H1 (cell line): ENCODE data around the gene LAIR1. TPM values are rescaled to one million over a fixed set of nuclear protein-coding genes. Genes with fewer than 3 reads are reported as not detected.

ENCODE experiments used
- CTCF ChIA-PET: fragments of 300-600 bp; sonication (Branson Sonifier 250); formaldehyde crosslinking; loops from one replicate; lab custom pipeline; 2021; ENCODE audit not compliant: partially characterized antibody; lab: Charles Lee
- POLR2A ChIA-PET: fragments of 300-600 bp; sonication (Branson Sonifier 250); formaldehyde crosslinking; loops from one replicate; lab custom pipeline; 2021; ENCODE audit warnings: inconsistent platforms; ENCODE audit not compliant: partially characterized antibody; lab: Charles Lee
- DNase-seq, 2 experiments: peaks; one replicate each; pipeline versions ENCODE4 v3.0.0 to v3.0.0-alpha.2; 2010 to 2022; ENCODE audit warnings: low spot score in 2 of 2, low read depth in 1 of 2, mixed read lengths in 1 of 2
- FAIRE-seq: peaks from 2 replicates; lab custom pipeline; 2011; peaks lifted over from hg19 to GRCh38; lab: Jason Lieb, UNC
- H2AFZ ChIP-seq: 2 replicates; pipeline ENCODE4 v1.8.1; 2012; ENCODE audit warnings: low read length, inconsistent platforms
- H2AK5ac ChIP-seq: 2 replicates; pipeline ENCODE4 v1.6.1; 2013; ENCODE audit warnings: low read depth, low read length
- H2BK120ac ChIP-seq: replicated peaks from 2 replicates; pipeline ENCODE3; 2013; ENCODE audit warnings: low read depth, low read length, inconsistent platforms
- H2BK12ac ChIP-seq: 2 replicates; pipeline ENCODE4 v1.6.1; 2013; ENCODE audit warnings: low read depth, low read length
- H2BK15ac ChIP-seq: 2 replicates; pipeline ENCODE4 v1.6.1; 2013; ENCODE audit warnings: low read length
- H2BK20ac ChIP-seq: 2 replicates; pipeline ENCODE4 v1.6.1; 2013; ENCODE audit warnings: low read length
- H2BK5ac ChIP-seq: 2 replicates; pipeline ENCODE4 v1.6.1; 2013; ENCODE audit warnings: low read depth, low read length
- H3K14ac ChIP-seq: 2 replicates; pipeline ENCODE4 v1.6.1; 2013; ENCODE audit warnings: inconsistent platforms; ENCODE audit not compliant: insufficient read length
- H3K18ac ChIP-seq: 2 replicates; pipeline ENCODE4 v1.6.1; 2013; ENCODE audit warnings: low read length; ENCODE audit errors: extremely low read depth
- H3K23ac ChIP-seq: 2 replicates; pipeline ENCODE4 v1.6.1; 2013; ENCODE audit warnings: inconsistent platforms; ENCODE audit not compliant: insufficient read length
- H3K23me2 ChIP-seq: 2 replicates; pipeline ENCODE4 v1.6.1; 2013; ENCODE audit warnings: low read depth, low read length
- H3K27ac ChIP-seq: 2 replicates; pipeline ENCODE4 v1.6.1; 2011; ENCODE audit warnings: low read depth, low read length, inconsistent platforms
- H3K27me3 ChIP-seq, 4 experiments: replicated peaks in 1 of 4; 1 replicate in 1 of 4; 2 replicates in 3 of 4; pipeline versions ENCODE4 v1.6.1 to v1.8.1; 2011 to 2013; ENCODE audit warnings: low read length in 3 of 4, mild to moderate bottlenecking in 3 of 4, inconsistent platforms in 2 of 4, mixed read lengths in 2 of 4, moderate library complexity in 1 of 4; ENCODE audit not compliant: control insufficient read depth in 3 of 4, insufficient read depth in 3 of 4; ENCODE audit errors: extremely low read depth in 1 of 4
- H3K36me3 ChIP-seq, 4 experiments: 2 replicates each; pipeline versions ENCODE4 v1.6.1 to v1.8.1; 2011 to 2013; ENCODE audit warnings: mild to moderate bottlenecking in 4 of 4, low read length in 3 of 4, moderate library complexity in 2 of 4, control low read depth in 1 of 4, inconsistent platforms in 1 of 4; ENCODE audit not compliant: insufficient read depth in 4 of 4, control insufficient read depth in 2 of 4
- H3K4ac ChIP-seq: replicated peaks from 2 replicates; pipeline ENCODE3; 2013; ENCODE audit warnings: low read length, low read depth, mixed read lengths, inconsistent platforms; ENCODE audit not compliant: insufficient read length
- H3K4me1 ChIP-seq, 4 experiments: replicated peaks in 1 of 4; 1 replicate in 1 of 4; 2 replicates in 3 of 4; pipeline versions ENCODE4 v1.6.1 to v1.8.1; 2011 to 2013; ENCODE audit warnings: low read length in 3 of 4, inconsistent platforms in 2 of 4, mixed read lengths in 1 of 4; ENCODE audit not compliant: insufficient read depth in 4 of 4, control insufficient read depth in 3 of 4
- H3K4me2 ChIP-seq, 2 experiments: 2 replicates each; pipeline versions ENCODE4 v1.6.1 to v1.8.1; 2011 to 2013; ENCODE audit warnings: low read depth in 2 of 2, low read length in 2 of 2, control low read depth in 1 of 2, inconsistent platforms in 1 of 2, mild to moderate bottlenecking in 1 of 2; ENCODE audit not compliant: insufficient read depth in 1 of 2
- H3K4me3 ChIP-seq, 4 experiments: fragments of 200-600, 300-600 bp in 1 of 4; sonication (generic), shearing (Covaris generic), sonication (Bioruptor Twin) in 1 of 4; 2 replicates each; pipeline versions ENCODE4 v1.5.1 to v1.8.1; 2011 to 2016; ENCODE audit warnings: low read length in 4 of 4, low read depth in 3 of 4, control low read depth in 2 of 4, inconsistent platforms in 2 of 4, mild to moderate bottlenecking in 2 of 4, mixed read lengths in 1 of 4, moderate library complexity in 1 of 4; ENCODE audit not compliant: insufficient read depth in 2 of 4; ENCODE audit errors: extremely low read depth in 1 of 4
- H3K56ac ChIP-seq: replicated peaks from 2 replicates; pipeline ENCODE3; 2013; ENCODE audit warnings: low read depth, mild to moderate bottlenecking, mixed read lengths, low read length, inconsistent platforms; ENCODE audit not compliant: insufficient read length
- H3K79me1 ChIP-seq: 2 replicates; pipeline ENCODE4 v1.6.1; 2013; ENCODE audit warnings: low read depth, low read length, control low read depth
- H3K79me2 ChIP-seq, 2 experiments: 2 replicates each; pipeline versions ENCODE4 v1.6.1 to v1.8.1; 2012 to 2013; ENCODE audit warnings: low read length in 2 of 2, mild to moderate bottlenecking in 2 of 2, inconsistent platforms in 1 of 2; ENCODE audit not compliant: insufficient read depth in 2 of 2, control insufficient read depth in 1 of 2
- H3K9ac ChIP-seq, 4 experiments: replicated peaks in 1 of 4; 1 replicate in 1 of 4; 2 replicates in 3 of 4; pipeline versions ENCODE4 v1.6.1 to v1.8.1; 2011 to 2013; ENCODE audit warnings: low read depth in 3 of 4, low read length in 3 of 4, control low read depth in 2 of 4, mild to moderate bottlenecking in 2 of 4, moderate library complexity in 2 of 4, inconsistent platforms in 1 of 4; ENCODE audit errors: extremely low read depth in 1 of 4
- H3K9me3 ChIP-seq, 2 experiments: 2 replicates each; pipeline versions ENCODE4 v1.6.1 to v1.8.1; 2012 to 2013; ENCODE audit warnings: mild to moderate bottlenecking in 2 of 2, moderate library complexity in 2 of 2, control low read depth in 1 of 2, inconsistent platforms in 1 of 2, low read depth in 1 of 2, low read length in 1 of 2, mixed read lengths in 1 of 2; ENCODE audit not compliant: insufficient read depth in 2 of 2
- H4K20me1 ChIP-seq, 2 experiments: replicated peaks in 1 of 2; 2 replicates each; pipeline versions ENCODE3 to v1.8.1; 2011 to 2013; ENCODE audit warnings: inconsistent platforms in 2 of 2, low read length in 2 of 2, mild to moderate bottlenecking in 1 of 2; ENCODE audit not compliant: insufficient read depth in 2 of 2, control insufficient read depth in 1 of 2
- H4K5ac ChIP-seq: 2 replicates; pipeline ENCODE4 v1.6.1; 2013; ENCODE audit warnings: low read length, low read depth, mixed read lengths, inconsistent platforms; ENCODE audit not compliant: insufficient read length
- H4K8ac ChIP-seq: 2 replicates; pipeline ENCODE4 v1.8.0; 2013; ENCODE audit warnings: mild to moderate bottlenecking, moderate library complexity, low read length, inconsistent platforms; ENCODE audit not compliant: insufficient read depth; ENCODE audit errors: extremely low read depth
- H4K91ac ChIP-seq: replicated peaks from 2 replicates; pipeline ENCODE3; 2013; ENCODE audit warnings: low read length, mixed read lengths, inconsistent platforms; ENCODE audit not compliant: insufficient read length
- BCL11A ChIP-seq, 2 experiments: IDR thresholded peaks; one replicate each; pipeline ENCODE4 v1.6.1; 2011; ENCODE audit warnings: low read depth in 2 of 2, low read length in 2 of 2, mild to moderate bottlenecking in 2 of 2
- GABPA ChIP-seq: IDR thresholded peaks from 2 replicates; pipeline ENCODE4 v1.6.1; 2011; ENCODE audit warnings: mild to moderate bottlenecking, low read length, moderate library complexity, borderline replicate concordance; ENCODE audit not compliant: insufficient read depth
- JUN ChIP-seq: IDR thresholded peaks from 2 replicates; pipeline ENCODE4 v1.6.1; 2011; ENCODE audit warnings: low read depth, mild to moderate bottlenecking, improper control_type of control experiment, low read length
- KDM5A ChIP-seq: fragments of 200-600 bp; IDR thresholded peaks from 2 replicates; pipeline ENCODE4 v1.7.1; 2012; ENCODE audit warnings: mild to moderate bottlenecking, low read length, inconsistent platforms, mixed read lengths
- SIRT6 ChIP-seq: IDR thresholded peaks from one replicate; pipeline ENCODE4 v1.7.1; 2012; ENCODE audit warnings: low read length, inconsistent platforms
- TEAD4 ChIP-seq: IDR thresholded peaks from 2 replicates; pipeline ENCODE4 v1.6.1; 2012; ENCODE audit warnings: low read depth, low read length, inconsistent platforms, mixed read lengths
- WGBS, 2 experiments: shearing (Covaris generic) in 1 of 2; methylation state at CpG; one replicate each; pipeline versions ENCODE4 v1.1.6 to v1.1.7; 2013 to 2015; ENCODE audit warnings: low lambda C conversion rate in 2 of 2, mixed read lengths in 2 of 2, inconsistent platforms in 1 of 2, low coverage in 1 of 2, missing lambda C conversion rate in 1 of 2; ENCODE audit not compliant: insufficient replicate concordance in 2 of 2, insufficient coverage in 1 of 2, insufficient read length in 1 of 2; ENCODE audit errors: extremely low coverage in 1 of 2, missing lambda C conversion rate in 1 of 2; 5-methylcytosine and 5-hydroxymethylcytosine counted together
- polyA plus RNA-seq, 7 experiments: library from polyadenylated mRNA; depleted of rRNA in 3 of 7; stranded (reverse) in 5 of 7; unstranded in 2 of 7; fragments of >200 nt in 5 of 7; fragments of 200-250 nt in 2 of 7; gene quantifications; 1 replicate in 5 of 7; 2 replicates in 1 of 7; 4 replicates in 1 of 7; pipeline versions ENCODE4 v1.2.1 to v1.2.3, GENCODE V29; 2011 to 2013; ENCODE audit warnings: missing spikeins in 2 of 7, mixed read lengths in 2 of 7
- total RNA-seq: library from RNA; stranded (reverse); fragmentation: NEBNext Ultra II Directional; extraction: Animal tissue kit (Norgen Biotek cat#: 25700); gene quantifications from 2 replicates; pipeline ENCODE4 v1.2.1, GENCODE V29; 2021

LAIR1 gene
- total and polyA plus RNA-seq, 2 of the 8 experiments (the other 6 are each of a cell fraction or from before 2014, with no cell fraction given) = 0.18 TPM; not detected in 1

GRCh38 chr19:54351474-54351873 is 13.3 kb downstream of the LAIR1 start:
- no peak overlapping the region for H3K4ac ChIP-seq
- no peaks in the 10 kb centered on the region for H3K9me3 ChIP-seq
- TF ChIP-seq TEAD4 (no peak), KDM5A (no peak), JUN (no peak), SIRT6 (no peak), GABPA (no peak), BCL11A (IDR thresholded peaks at IDR 0.05; ENCODE audit: low read depth in 2 of 2, low read length in 2 of 2) (no peak)
- H3K23me2 ChIP-seq = no peaks in the 10 kb centered on the region
- no peak overlapping the region for H3K4me2 ChIP-seq
- DNase-seq (no peak), FAIRE-seq (no peak)
- H2BK12ac ChIP-seq = no peak overlapping the region
- no peaks in the 10 kb centered on the region for H3K79me2 ChIP-seq
- no peak overlapping the region for H3K9ac ChIP-seq
- no peaks in the 10 kb centered on the region for H4K20me1 ChIP-seq
- H3K79me1 ChIP-seq = no peaks in the 10 kb centered on the region
- H2BK15ac ChIP-seq = no peak overlapping the region
- ChIA-PET POLR2A (no interaction called here), CTCF (interaction anchor here (5.0 kb wide), 1 partner anchor 25 kb away, joined by 40 read pairs; no protein-coding TSS in a partner anchor)
- H2AFZ ChIP-seq = no peak overlapping the region
- no peak overlapping the region for H3K23ac ChIP-seq
- no peaks in the 10 kb centered on the region for H3K27me3 ChIP-seq
- no peak overlapping the region for H2BK120ac ChIP-seq
- H3K36me3 ChIP-seq = no peaks in the 10 kb centered on the region
- no peaks in the 10 kb centered on the region for H3K4me1 ChIP-seq
- H3K4me3 ChIP-seq = no peak overlapping the region
- no peak overlapping the region for H3K18ac ChIP-seq
- 50% methylated on average over 2 of the region's 2 CpGs; no CpG with 5 or more reads in 1 of the 2 experiments for WGBS, 2 experiments
- no peak overlapping the region for H3K14ac ChIP-seq
- H4K5ac ChIP-seq = no peak overlapping the region
- no peak overlapping the region for H2AK5ac ChIP-seq
- no peak overlapping the region for H2BK20ac ChIP-seq
- H3K27ac ChIP-seq = no peak overlapping the region
- H3K56ac ChIP-seq = no peak overlapping the region
- no peak overlapping the region for H2BK5ac ChIP-seq
- no peak overlapping the region for H4K91ac ChIP-seq
- H4K8ac ChIP-seq = no peak overlapping the region
